Activated CD8-positive, alpha-beta memory T cell treated with anti-CD3 and anti-CD28 coated beads for 1 hour (primary cell): ENCODE measurements around the gene GPSM1.
"Not testable (repeated sequence)": the region's sequence is repeated elsewhere in the genome, so short reads cannot be mapped to it uniquely, and the experiment has no call there.

Experiments used
- DNase-seq, 2 donors: peaks; one replicate each; pipeline ENCODE4 v3.0.0-alpha.2; 2020; ENCODE audit warnings: low read depth in 1 of 2; ENCODE audit errors: extremely low read depth in 1 of 2

The GPSM1 gene

GRCh38 chr9:136341769-136342168 is 14.4 kb downstream of the GPSM1 start:
- DNase-seq: no peak

- DNase-seq: peak in 1 of 2 donors; percentile 39
Measured at GRCh38 chr9:136342181-136343120, 15.1 kb downstream of the GPSM1 start.

GRCh38 chr9:136343121-136343883 is 16.0 kb downstream of the GPSM1 start:
- no peak for DNase-seq

GRCh38 chr9:136343884-136344269 is 16.5 kb downstream of the GPSM1 start:
- DNase-seq: no peak

GRCh38 chr9:136344544-136345280 is 17.4 kb downstream of the GPSM1 start:
- no peak for DNase-seq

- no peak for DNase-seq
Measured at GRCh38 chr9:136345281-136346156, 18.2 kb downstream of the GPSM1 start.

GRCh38 chr9:136346157-136346481 is 18.8 kb downstream of the GPSM1 start:
- DNase-seq: no peak

GRCh38 chr9:136346927-136347465 is 19.7 kb downstream of the GPSM1 start:
- DNase-seq: no peak

- DNase-seq: no peak
Measured at GRCh38 chr9:136347472-136348256, 20.3 kb downstream of the GPSM1 start.

GRCh38 chr9:136348691-136349090 is 21.4 kb downstream of the GPSM1 start:
- no peak for DNase-seq

- no peak for DNase-seq
Measured at GRCh38 chr9:136349546-136349945, 22.2 kb downstream of the GPSM1 start.

- DNase-seq: no peak
Measured at GRCh38 chr9:136351252-136351800, 24.0 kb downstream of the GPSM1 start.

GRCh38 chr9:136351868-136352267 is 24.5 kb downstream of the GPSM1 start:
- DNase-seq: not testable (repeated sequence)

GRCh38 chr9:136352682-136353081 is 25.3 kb downstream of the GPSM1 start:
- DNase-seq: no peak

GRCh38 chr9:136353088-136353487 is 25.7 kb downstream of the GPSM1 start:
- no peak for DNase-seq

- DNase-seq: no peak
Measured at GRCh38 chr9:136353757-136354488, 26.6 kb downstream of the GPSM1 start.

- DNase-seq: no peak
Measured at GRCh38 chr9:136354592-136355085, 27.3 kb downstream of the GPSM1 start.
